Pancreas (tissue), 10 donors: ENCODE data around the gene SNX5. TPM values are rescaled to one million over a fixed set of nuclear protein-coding genes. Genes with fewer than 3 reads are reported as not detected.

Experiments
- ATAC-seq, 4 donors: fragments of 200-7000 bp; cut with Tn5 transposase; one replicate each; pipeline versions ENCODE4 v1.8.0 to v1.9.1; 2020; ENCODE audit warnings: mild to moderate bottlenecking in 4 of 4, moderate library complexity in 4 of 4
- DNase-seq, 6 donors: peaks; one replicate each; pipeline ENCODE4 v3.0.0-alpha.2; 2020
- FAIRE-seq: peaks from 2 replicates; lab custom pipeline; 2012; peaks lifted over from hg19 to GRCh38; lab: Jason Lieb, UNC
- H3K27ac ChIP-seq, 4 donors: fragments of 200-600 bp; sonication (generic); 1 replicate in 3 of 4; 2 replicates in 1 of 4; pipeline versions ENCODE4 v1.5.0 to v1.8.0; 2020
- H3K27me3 ChIP-seq, 4 donors: fragments of 200-600 bp; one replicate each; pipeline ENCODE4 v1.8.0; 2021
- H3K36me3 ChIP-seq, 3 donors: fragments of 200-600 bp; sonication (generic) in 1 of 3; one replicate each; pipeline versions ENCODE4 v1.5.0 to v1.8.0; 2020 to 2021
- H3K4me1 ChIP-seq, 3 donors: fragments of 200-600 bp; one replicate each; pipeline ENCODE4 v1.8.0; 2021
- H3K4me3 ChIP-seq, 4 donors: fragments of 200-600 bp; sonication (generic) in 2 of 4; one replicate each; pipeline versions ENCODE4 v1.5.0 to v1.8.0; 2020 to 2021
- H3K9me3 ChIP-seq, 4 donors: fragments of 200-600 bp; one replicate each; pipeline ENCODE4 v1.8.0; 2021
- WGBS, 2 donors: extraction: QIAGEN DNeasy Blood & Tissue Kit; methylation state at CpG; one replicate each; pipeline ENCODE4 v1.1.7; 2013; 5-methylcytosine and 5-hydroxymethylcytosine counted together
- intact Hi-C, 3 donors: fragments of 100-400 bp; cut with DNase I; formaldehyde crosslinking; loops; one replicate each; pipeline versions ENCODE4 v1.11.1 to v1.14.2; 2022
- polyA plus RNA-seq, 2 donors: library from polyadenylated mRNA; stranded (reverse); fragments of 200-250 nt; gene quantifications; one replicate each; pipeline ENCODE4 v1.2.3, GENCODE V29; 2013
- total RNA-seq, 6 donors: library from RNA; stranded (reverse); fragmentation: NEBNext Ultra II Directional in 4 of 6; extraction: Animal tissue kit (Norgen Biotek cat#: 25700) in 4 of 6; gene quantifications; one replicate each; pipeline versions ENCODE4 v1.2.1 to v1.2.4, GENCODE V29; 2021 to 2023
- TF ChIP-seq, protein P1 (sequence below), 4 donors: fragments of 200-600 bp; sonication (generic) in 3 of 4; IDR thresholded peaks; one replicate each; pipeline versions ENCODE4 v1.5.0 to v1.8.0; 2021; ENCODE audit warnings: antibody characterized with exemption in 4 of 4
- donor health status: healthy with polysubstance abuse.
- donor health status: DM: no; HTN: no; CAD: no; lungs with moderate emphysema.
- donor health status: DM: no; HTN: no; CAD: no.
- donor health status: control.
- donor health status: control.
- donor health status: Bipolar disorder and iron deficiency.
- donor health status: DM: yes; HTN: yes; CAD: no.
- donor health status: DM: no; HTN: no; CAD: no.
- donor health status: DM: no; HTN: no; CAD: no.
- donor health status: DM: yes; HTN: yes; CAD: no.

Gene SNX5
- total and polyA plus RNA-seq, 8 donors, result 20.5 to 38.4 (median 31.1) TPM

DNA sequence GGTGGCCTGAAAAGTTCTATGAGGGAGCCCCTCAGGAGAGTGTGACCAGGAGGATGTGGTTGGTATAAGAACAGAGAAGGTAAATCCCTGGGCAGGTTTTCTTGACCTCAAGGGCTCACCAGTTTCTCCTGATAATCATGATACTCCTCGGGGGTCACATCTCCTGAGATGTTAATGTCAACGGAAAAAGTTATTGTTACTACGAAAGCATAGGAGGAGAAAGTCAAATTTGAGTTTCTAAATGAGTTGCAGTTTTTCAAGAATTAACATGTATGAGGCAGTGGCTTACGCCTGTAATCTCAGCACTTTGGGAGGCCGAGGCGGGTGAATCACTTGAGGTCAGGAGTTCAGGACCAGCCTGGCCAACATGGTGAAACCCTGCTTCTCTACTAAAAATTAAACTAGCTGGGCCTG is 23.6 kb upstream of the SNX5 start:
- Histone ChIP-seq H3K4me3 (no peak overlapping the region), H3K4me1 (peaks cover 0 to 3% (median 0%) of the 10 kb centered on the region in 3 donors), H3K27me3 (no peaks in the 10 kb centered on the region), H3K9me3 (no peaks in the 10 kb centered on the region), H3K27ac (no peak overlapping the region), H3K36me3 (peaks cover 0 to 5% (median 0%) of the 10 kb centered on the region in 3 donors)
- ATAC-seq (no peak), DNase-seq (no peak), FAIRE-seq (no peak)
- intact Hi-C loops, result no loop called here
- 82 to 86% methylated on average over 6 of the region's 6 CpGs for WGBS, 2 donors
- TF ChIP-seq, protein P1, sequence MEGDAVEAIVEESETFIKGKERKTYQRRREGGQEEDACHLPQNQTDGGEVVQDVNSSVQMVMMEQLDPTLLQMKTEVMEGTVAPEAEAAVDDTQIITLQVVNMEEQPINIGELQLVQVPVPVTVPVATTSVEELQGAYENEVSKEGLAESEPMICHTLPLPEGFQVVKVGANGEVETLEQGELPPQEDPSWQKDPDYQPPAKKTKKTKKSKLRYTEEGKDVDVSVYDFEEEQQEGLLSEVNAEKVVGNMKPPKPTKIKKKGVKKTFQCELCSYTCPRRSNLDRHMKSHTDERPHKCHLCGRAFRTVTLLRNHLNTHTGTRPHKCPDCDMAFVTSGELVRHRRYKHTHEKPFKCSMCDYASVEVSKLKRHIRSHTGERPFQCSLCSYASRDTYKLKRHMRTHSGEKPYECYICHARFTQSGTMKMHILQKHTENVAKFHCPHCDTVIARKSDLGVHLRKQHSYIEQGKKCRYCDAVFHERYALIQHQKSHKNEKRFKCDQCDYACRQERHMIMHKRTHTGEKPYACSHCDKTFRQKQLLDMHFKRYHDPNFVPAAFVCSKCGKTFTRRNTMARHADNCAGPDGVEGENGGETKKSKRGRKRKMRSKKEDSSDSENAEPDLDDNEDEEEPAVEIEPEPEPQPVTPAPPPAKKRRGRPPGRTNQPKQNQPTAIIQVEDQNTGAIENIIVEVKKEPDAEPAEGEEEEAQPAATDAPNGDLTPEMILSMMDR (IDR thresholded peaks at IDR 0.05), result no peak

DNA sequence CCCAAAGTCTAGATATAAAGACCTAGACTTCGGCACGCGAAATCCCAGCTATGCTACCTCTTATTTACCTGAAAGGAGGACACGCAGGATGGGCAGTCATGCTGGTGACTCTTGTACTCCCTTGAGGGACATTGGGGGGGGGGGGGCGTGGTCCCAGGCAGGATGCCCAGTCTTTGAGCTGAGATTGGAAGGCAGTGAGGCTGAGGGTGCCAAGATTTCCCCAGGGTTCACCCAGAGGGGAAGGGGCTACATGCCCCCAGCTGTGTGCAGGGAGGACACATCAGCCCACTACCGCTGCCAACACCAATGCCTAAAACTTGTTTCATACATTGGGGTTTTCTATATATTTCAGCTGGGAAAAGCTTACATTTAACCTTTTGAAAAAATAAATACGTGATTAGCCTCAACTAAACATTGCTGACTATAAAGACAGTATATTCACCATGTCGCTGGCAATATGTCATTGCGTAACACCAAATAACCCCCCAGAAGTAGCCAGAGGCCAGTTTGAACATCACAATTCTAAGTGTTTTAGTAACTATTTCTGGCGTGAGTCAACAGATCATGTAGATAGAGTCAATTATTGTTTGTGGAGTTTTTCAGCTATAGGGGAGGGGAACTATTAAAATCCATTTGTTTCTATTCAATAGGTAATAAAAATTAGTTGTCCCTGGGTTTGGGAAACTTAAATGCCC is 21.8 kb upstream of the SNX5 start:
- Histone ChIP-seq H3K27ac (no peak overlapping the region), H3K4me1 (peaks cover 0 to 3% (median 0%) of the 10 kb centered on the region in 3 donors), H3K4me3 (no peak overlapping the region), H3K27me3 (no peaks in the 10 kb centered on the region), H3K36me3 (peaks cover 0 to 5% (median 0%) of the 10 kb centered on the region in 3 donors), H3K9me3 (no peaks in the 10 kb centered on the region)
- TF ChIP-seq, protein P1 (IDR thresholded peaks at IDR 0.05), result no peak
- 85 to 90% methylated on average over 10 of the region's 10 CpGs for WGBS, 2 donors
- FAIRE-seq (no peak), ATAC-seq (no peak), DNase-seq (no peak)
- intact Hi-C loops, result no loop called here

DNA sequence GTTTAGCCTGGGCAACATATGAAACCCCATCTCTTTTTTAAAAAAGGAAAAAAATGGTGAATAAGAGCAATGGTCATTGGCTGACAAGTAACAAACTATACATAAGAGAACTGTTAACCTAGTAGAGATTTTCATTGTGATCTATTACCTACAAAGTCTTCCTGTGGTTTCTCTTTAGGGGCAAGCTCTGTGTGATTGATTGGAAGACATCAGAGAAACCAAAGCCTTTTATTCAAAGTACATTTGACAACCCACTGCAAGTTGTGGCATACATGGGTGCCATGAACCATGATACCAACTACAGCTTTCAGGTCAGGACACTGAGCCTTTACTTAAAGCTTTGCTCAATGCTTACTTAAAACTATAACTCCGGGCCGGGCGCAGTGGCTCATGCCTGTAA is 19.4 kb upstream of the SNX5 start:
- ATAC-seq, result no peak
- Histone ChIP-seq H3K27ac (no peak overlapping the region), H3K9me3 (no peaks in the 10 kb centered on the region), H3K4me3 (no peak overlapping the region), H3K36me3 (peaks cover 0 to 5% (median 0%) of the 10 kb centered on the region in 3 donors), H3K27me3 (no peaks in the 10 kb centered on the region), H3K4me1 (peaks cover 0 to 3% (median 0%) of the 10 kb centered on the region in 3 donors)
- WGBS, 2 donors, result 97 to 99% methylated on average over 3 of the region's 3 CpGs
- intact Hi-C loops, result no loop called here
- TF ChIP-seq, protein P1 (IDR thresholded peaks at IDR 0.05), result no peak
- no peak for FAIRE-seq
- DNase-seq, result no peak

DNA sequence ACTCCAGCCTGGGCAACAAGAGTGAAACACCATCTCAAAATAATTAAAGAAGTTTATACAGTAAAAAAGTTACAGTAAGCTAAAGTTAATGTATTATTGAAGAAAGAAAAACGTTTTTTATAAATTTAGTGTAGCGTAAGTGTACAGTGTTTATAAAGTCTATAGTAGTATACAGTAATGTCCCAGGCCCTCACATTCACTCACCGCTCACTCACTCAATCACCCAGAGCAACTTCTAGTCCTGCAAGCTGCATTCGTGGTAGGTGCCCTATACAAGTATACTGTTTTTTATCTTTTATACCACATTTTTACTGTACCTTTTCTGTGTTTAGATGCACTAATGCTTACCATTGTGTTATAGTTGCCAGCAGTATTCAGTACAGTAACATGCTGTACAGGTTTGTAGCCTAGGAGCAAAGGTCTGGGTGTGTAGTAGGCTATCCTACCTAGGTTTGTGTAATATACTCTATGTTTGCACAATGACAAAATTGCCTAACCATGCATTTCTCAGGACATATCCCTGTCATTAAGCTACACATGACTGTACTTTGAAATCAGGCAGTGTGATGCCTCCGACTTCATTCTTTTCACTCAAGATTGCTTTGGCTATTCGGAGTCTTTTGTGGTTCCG is 16.9 kb upstream of the SNX5 start:
- H3K27ac ChIP-seq, result no peak overlapping the region
- intact Hi-C loops, result no loop called here

More for the DNA sequence above, 16.9 kb upstream of the SNX5 start:
- H3K4me1 ChIP-seq, result no peaks in the 10 kb centered on the region
- H3K9me3 ChIP-seq, result no peaks in the 10 kb centered on the region
- DNase-seq (no peak), FAIRE-seq (no peak), ATAC-seq (peak in 1 of 4 donors; percentile 53)
- TF ChIP-seq, protein P1 (IDR thresholded peaks at IDR 0.05), result no peak
- H3K27me3 ChIP-seq, result no peaks in the 10 kb centered on the region
- H3K36me3 ChIP-seq, result peaks cover 0 to 5% (median 0%) of the 10 kb centered on the region in 3 donors
- H3K4me3 ChIP-seq, result no peak overlapping the region
- 85 to 91% methylated on average over 7 of the region's 7 CpGs for WGBS, 2 donors
